ENCODE data around the gene GAB2.
"Not testable (repeated sequence)": the region's sequence is repeated elsewhere in the genome, so short reads cannot be mapped to it uniquely, and the experiment has no call there.

Gene GAB2, protein sequence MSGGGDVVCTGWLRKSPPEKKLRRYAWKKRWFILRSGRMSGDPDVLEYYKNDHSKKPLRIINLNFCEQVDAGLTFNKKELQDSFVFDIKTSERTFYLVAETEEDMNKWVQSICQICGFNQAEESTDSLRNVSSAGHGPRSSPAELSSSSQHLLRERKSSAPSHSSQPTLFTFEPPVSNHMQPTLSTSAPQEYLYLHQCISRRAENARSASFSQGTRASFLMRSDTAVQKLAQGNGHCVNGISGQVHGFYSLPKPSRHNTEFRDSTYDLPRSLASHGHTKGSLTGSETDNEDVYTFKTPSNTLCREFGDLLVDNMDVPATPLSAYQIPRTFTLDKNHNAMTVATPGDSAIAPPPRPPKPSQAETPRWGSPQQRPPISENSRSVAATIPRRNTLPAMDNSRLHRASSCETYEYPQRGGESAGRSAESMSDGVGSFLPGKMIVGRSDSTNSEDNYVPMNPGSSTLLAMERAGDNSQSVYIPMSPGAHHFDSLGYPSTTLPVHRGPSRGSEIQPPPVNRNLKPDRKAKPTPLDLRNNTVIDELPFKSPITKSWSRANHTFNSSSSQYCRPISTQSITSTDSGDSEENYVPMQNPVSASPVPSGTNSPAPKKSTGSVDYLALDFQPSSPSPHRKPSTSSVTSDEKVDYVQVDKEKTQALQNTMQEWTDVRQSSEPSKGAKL

DNA sequence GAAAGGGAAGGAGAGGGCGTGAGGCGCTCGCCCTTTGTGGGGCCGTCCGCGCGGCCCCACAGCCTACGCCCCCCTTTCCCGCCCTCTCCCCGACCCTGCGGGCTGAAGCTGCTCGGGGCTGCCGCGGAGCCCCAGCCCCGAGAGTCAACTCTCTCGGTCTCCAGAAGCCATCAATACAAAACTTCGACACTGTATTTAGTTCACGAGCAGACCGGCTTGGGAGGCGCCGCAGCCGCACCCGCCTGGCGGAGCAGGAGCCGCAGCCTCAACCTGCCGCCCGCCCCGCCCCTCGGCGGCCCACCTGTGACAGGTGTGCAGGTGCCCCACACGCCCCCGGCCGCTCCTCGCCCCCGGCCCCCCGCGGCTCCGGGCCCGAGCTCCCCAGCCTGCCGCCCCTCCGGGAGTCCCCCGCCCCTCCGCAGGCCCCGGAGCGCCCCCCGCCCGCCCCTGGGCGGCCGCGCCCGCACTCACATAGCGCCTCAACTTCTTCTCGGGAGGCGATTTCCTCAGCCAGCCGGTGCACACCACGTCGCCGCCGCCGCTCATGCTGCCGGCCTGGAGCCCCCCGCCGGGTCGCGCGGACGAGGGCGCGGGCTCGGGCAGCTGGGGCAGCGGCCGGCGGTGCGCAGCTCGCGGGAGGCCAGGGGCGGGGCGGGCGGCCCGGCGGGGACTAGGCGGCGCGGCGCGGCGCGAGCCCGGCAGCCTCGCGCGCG is at the start of gene GAB2:
TSS of gene GAB2 (minus strand) at position 646 of the 713 bp plus-strand sequence. CDS start at position 546, 100 bp downstream.
- TF ChIP-seq GATA1 (IDR thresholded peaks at IDR 0.05; ENCODE audit: low read depth, low read length), result no peak
- no peak for TF ChIP-seq POLR2A (IDR thresholded peaks at IDR 0.05; ENCODE audit: low read length)
- DNase-seq, result no peak

DNA sequence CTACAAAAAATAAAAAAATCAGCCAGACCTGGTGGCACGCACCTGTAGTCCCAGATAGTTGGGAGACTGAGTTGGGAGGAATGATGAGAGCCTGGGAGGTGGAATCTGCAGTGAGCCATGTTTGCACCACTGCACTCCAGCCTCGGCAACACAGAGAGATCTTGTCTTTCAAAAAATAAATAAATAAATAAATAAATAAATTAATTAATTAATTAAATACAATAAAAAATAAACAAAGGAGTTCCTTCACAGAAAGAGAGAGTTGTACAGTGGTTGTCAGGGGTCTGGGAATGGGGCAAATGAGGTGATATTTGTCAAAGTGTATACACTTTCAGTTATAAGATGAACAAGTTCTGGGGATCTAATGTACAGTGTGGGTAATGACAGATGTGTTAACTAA is 49.8 kb upstream of the GAB2 start:
- DNase-seq, result no peak
- TF ChIP-seq GATA1 (IDR thresholded peaks at IDR 0.05; ENCODE audit: low read depth, low read length) (no peak), POLR2A (IDR thresholded peaks at IDR 0.05; ENCODE audit: low read length) (no peak)

DNA sequence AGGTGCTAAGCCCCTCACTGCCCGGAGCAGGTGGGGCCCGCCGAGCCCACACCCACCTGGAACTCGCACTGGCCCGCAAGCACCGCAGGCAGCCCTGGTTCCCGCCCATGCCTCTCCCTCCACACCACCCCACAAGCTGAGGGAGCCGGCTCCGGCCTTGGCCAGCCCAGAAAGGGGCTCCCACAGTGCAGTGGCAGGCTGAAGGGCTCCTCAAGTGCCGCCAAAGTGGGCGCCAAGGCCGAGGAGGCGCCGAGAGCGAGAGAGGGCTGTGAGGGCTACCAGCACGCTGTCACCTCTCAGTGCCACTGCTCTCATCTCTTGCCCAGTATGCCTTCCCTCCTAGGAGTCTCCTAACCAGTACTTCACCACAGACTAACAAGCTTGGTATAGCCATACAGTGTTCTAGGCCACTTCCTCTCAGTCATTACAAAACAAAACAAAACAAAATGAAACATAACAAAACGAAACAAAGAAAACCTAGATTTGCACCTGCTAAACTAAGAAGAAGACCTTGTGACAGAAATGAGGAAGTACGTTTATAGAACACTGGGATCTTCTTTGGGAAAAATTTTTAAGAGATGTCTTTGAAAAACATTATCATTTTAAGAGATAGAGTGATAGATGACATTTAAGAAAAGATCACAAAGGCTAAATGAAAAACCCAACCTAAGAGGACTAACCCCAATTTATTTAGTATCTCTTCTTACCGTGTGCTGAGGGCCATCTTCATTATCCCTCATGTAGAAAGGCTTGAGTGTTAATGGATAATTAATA is 47.7 kb upstream of the GAB2 start:
- TF ChIP-seq POLR2A (IDR thresholded peaks at IDR 0.05; ENCODE audit: low read length), result no peak
- TF ChIP-seq GATA1 (IDR thresholded peaks at IDR 0.05; ENCODE audit: low read depth, low read length), result no peak
- no peak for DNase-seq

DNA sequence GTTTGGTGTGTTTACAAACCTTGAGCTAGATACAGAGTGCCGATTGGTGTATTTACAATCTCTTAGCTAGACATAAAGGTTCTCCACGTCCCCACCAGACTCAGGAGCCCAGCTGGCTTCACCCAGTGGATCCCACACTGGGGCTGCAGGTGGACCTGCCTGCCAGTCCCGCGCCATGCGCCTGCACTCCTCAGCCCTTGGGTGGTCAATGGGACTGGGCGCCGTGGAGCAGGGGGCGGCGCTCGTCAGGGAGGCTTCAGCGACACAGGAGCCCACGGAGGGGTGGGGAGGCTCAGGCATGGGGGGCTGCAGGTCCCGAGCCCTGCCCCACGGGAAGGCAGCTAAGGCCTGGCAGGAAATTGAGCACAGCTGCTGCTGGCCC is 47.2 kb upstream of the GAB2 start:
- not testable (repeated sequence) for DNase-seq

DNA sequence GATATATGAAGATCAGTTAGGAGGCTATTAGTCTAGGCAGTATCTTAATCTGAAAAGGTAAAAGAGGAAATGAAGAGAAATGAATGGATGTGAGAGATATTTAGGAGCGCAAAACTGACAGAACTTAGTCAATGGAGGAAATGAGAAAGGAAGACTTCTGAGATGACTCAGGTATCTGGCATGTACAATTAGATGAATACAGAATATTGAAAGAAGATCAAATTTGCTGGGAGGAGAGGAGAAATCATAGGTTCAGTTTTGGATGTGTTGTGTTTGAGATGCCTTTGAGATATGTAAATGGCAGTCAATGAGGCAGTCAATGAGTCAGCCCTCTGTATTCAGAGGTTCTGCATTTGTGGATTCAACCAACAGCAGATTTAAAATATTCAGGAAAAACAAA is 42.9 kb upstream of the GAB2 start:
- no peak for DNase-seq
- no peak for TF ChIP-seq GATA1 (IDR thresholded peaks at IDR 0.05; ENCODE audit: low read depth, low read length)
- TF ChIP-seq POLR2A (IDR thresholded peaks at IDR 0.05; ENCODE audit: low read length), result no peak

DNA sequence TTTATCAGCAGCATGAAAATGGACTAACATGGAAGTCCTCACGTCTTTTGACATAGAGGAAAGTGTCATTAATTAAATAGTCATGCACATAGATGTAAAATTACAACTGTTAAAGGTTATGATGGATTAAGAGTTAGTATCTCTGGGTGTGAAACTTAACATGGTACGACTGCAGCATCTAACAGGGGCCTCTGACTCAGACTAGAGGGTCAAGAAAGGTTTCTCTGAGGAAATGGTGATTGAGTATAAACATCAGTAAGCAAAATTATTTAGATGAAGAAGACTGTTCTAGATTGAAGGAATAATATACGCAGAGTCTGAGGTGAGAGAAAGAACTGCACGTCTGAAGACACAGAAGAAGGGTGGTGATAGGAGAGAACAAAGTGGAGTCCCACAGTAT is 42.1 kb upstream of the GAB2 start:
- TF ChIP-seq POLR2A (IDR thresholded peaks at IDR 0.05; ENCODE audit: low read length) (no peak), GATA1 (IDR thresholded peaks at IDR 0.05; ENCODE audit: low read depth, low read length) (no peak)
- DNase-seq, result no peak

DNA sequence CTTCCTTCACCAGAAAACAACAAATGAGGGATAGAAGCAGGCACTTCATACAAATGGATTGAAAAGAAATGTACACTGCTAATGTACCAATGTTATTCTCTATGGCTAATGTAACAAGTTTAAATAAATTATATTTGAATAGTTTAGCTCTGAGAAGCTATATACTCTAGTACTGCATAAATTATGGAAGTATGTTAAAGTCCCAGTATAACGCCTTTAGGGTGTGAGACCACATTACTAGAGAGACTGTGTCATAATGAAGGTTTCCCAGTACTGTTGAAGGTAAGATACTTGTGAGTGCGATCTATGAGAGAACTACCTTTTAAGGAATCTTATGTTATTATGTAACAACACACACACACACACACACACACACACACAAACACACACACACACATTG is 39.8 kb upstream of the GAB2 start:
- no peak for TF ChIP-seq GATA1 (IDR thresholded peaks at IDR 0.05; ENCODE audit: low read depth, low read length)
- no peak for TF ChIP-seq POLR2A (IDR thresholded peaks at IDR 0.05; ENCODE audit: low read length)
- no peak for DNase-seq

DNA sequence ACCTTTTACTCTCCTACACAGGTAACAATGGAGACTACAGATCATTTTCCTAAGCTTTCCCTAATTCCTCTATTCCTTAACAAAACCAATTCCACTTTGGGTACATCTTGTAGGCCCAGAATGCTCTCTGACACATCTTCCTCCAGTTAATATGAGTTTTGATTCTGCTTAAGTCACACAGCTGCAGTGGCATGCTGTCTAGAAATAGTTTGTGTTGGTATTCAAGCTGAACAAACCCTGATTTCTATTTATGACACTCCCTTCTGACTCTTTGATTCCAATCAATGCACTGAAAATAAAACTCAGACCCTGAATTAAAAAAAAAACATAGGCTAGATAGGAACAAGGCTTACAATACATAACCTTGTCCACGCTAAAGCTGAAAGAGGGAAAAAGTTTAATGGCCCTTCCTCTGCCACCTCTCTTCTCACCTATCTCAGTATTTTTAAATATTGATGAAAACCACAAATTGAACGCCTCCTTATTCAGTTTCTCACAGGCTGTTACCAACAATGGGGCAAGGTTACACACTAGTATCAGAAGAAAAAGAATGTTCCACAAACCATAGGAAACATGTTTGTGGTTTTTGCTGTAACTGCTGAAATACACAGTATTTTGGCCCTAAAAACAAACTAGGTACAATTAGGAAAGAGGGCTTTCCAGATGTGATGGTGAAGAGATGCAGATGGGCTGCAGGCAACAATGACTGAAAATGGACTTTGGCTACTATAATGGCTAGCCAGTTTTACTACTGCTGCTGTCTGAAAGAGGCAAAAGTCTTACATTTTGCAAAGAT is 35.7 kb upstream of the GAB2 start:
- no peak for DNase-seq
- TF ChIP-seq POLR2A (IDR thresholded peaks at IDR 0.05; ENCODE audit: low read length) (no peak), GATA1 (IDR thresholded peaks at IDR 0.05; ENCODE audit: low read depth, low read length) (no peak)

DNA sequence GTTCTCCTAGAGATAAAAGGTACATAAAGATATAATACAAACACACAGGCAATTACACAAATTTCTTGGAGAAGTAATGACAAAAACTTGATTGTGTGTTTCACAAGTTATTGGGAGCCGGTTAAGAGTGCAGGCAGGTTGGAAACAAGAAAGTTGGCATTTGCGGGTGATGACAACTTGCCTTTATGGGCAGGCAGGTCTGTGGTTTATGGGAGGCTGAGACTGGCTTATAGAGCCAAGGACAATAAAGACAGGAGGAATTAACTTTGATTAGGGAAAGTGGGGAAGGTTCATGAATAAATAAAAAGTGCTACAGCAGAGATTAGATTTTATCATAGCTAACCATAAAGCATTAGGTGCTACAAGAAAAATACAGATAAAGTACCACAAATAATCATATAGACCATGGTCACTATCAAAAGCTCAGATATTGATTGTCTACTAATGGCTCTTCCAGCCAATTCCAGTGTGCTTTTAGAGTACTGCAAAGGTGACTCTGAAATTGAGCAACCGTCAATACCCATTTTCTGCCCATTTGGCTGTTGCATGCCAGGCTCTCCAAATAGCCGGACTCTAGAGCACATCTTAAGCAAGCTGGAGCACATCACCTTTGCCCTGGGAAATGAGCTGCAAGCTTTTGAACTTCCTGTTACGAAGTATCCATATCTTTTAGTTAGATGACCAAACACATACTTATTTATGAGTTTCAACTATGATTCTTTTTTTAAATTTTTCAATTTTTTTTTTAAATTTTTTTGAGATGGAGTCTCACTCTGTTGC is 33.9 kb upstream of the GAB2 start:
- TF ChIP-seq POLR2A (IDR thresholded peaks at IDR 0.05; ENCODE audit: low read length) (no peak), GATA1 (IDR thresholded peaks at IDR 0.05; ENCODE audit: low read depth, low read length) (no peak)
- no peak for DNase-seq

DNA sequence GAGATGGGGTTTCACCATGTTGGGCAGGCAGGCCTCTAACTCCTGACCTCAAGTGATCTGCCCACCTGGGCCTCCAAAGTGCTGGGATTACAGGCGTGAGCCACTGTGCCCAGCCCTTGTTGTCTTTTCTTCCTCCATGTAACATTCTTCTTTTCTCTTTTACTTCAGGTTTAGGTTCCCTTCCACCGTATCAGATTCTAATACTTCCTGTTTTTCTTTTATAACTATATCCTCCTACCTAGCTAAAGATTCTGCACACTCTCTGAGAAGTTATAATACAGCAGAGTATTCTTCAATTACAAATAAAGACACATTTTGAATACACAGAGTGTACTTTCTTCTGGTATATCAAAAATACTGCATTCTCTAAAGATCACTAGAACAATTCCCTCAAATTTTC is 33.2 kb upstream of the GAB2 start:
- DNase-seq, result no peak
- TF ChIP-seq POLR2A (IDR thresholded peaks at IDR 0.05; ENCODE audit: low read length), result no peak
- TF ChIP-seq GATA1 (IDR thresholded peaks at IDR 0.05; ENCODE audit: low read depth, low read length), result no peak

DNA sequence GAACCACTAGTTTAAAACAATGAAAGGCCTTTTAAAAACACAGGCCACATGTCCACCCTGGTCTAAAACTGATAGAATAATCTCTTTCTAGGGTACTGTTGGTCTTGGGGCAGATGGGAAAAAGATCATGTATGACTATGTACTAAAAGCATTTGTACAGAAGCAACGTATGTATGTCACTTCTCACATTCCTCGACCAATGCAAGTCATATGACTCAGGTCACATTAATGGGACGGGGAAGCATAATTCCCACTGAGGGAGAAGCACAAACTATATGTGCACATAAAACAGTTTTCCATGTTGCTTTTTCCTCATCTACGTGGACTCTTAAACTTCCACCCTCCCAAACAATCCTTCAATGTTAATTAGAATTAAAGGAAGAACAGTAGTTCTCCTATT is 32.2 kb upstream of the GAB2 start:
- TF ChIP-seq POLR2A (IDR thresholded peaks at IDR 0.05; ENCODE audit: low read length) (no peak), GATA1 (IDR thresholded peaks at IDR 0.05; ENCODE audit: low read depth, low read length) (no peak)
- DNase-seq, result no peak

DNA sequence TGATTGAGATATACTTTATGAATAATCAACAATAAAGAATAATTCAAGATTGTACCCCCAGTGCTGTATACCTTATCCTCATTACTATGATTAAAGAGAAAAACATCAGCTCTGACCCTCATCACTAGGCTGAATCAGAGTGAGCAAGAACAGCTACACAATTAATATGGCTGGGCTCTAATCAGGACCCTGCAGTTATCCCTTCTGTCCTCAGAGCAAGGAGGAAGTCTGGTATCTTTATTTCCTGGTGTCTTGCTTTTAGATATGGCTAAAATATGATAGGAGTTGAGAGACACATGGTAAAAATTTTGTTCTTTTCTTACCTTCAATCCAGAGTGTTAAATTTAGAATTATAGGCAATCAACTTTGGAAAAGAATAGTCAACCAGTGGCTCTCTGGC is 28.6 kb upstream of the GAB2 start:
- DNase-seq, result peak in 1 of 2 experiments; percentile 30
- TF ChIP-seq GATA1 (IDR thresholded peaks at IDR 0.05; ENCODE audit: low read depth, low read length), result no peak
- no peak for TF ChIP-seq POLR2A (IDR thresholded peaks at IDR 0.05; ENCODE audit: low read length)

All from erythroblast (primary cell).